Fibroblast of lung (primary cell): Measurements from ENCODE around the gene WTAP. TPM values are rescaled to one million over a fixed set of nuclear protein-coding genes. Genes with fewer than 3 reads are reported as not detected.
A peak's percentile ranks its signal among the peaks of the same experiment; 100 is the strongest.

Experiments used
- DNase-seq, 2 donors: peaks; one replicate each; pipeline versions ENCODE4 v3.0.0 to v3.0.0-alpha.2; 2010; ENCODE audit warnings: low read depth in 2 of 2
- H2AFZ ChIP-seq: 2 replicates; pipeline ENCODE4 v1.5.1; 2012; ENCODE audit warnings: low read length, control low read depth, inconsistent platforms
- H3K27ac ChIP-seq: 2 replicates; pipeline ENCODE4 v1.5.1; 2011; ENCODE audit warnings: low read length, control low read depth; ENCODE audit not compliant: insufficient read depth
- H3K27me3 ChIP-seq: 2 replicates; pipeline ENCODE4 v1.5.1; 2011; ENCODE audit warnings: mild to moderate bottlenecking, low read length; ENCODE audit not compliant: control insufficient read depth, insufficient read depth
- H3K36me3 ChIP-seq: 2 replicates; pipeline ENCODE4 v1.5.1; 2011; ENCODE audit warnings: low read length; ENCODE audit not compliant: control insufficient read depth, insufficient read depth
- H3K4me1 ChIP-seq: 2 replicates; pipeline ENCODE4 v1.5.1; 2011; ENCODE audit warnings: low read length; ENCODE audit not compliant: control insufficient read depth, insufficient read depth; ENCODE audit errors: extremely low read depth
- H3K4me2 ChIP-seq: 2 replicates; pipeline ENCODE4 v1.5.1; 2011; ENCODE audit warnings: low read length, control low read depth; ENCODE audit not compliant: insufficient read depth; ENCODE audit errors: extremely low read depth
- H3K4me3 ChIP-seq, 4 experiments: fragments of 200-600 bp in 1 of 4; sonication (generic) in 1 of 4; replicated peaks in 1 of 4; 2 replicates each; pipeline ENCODE4 v1.5.1; 2011 to 2016; ENCODE audit warnings: low read length in 4 of 4, low read depth in 3 of 4, mild to moderate bottlenecking in 3 of 4, control low read depth in 2 of 4, inconsistent platforms in 1 of 4, mixed read lengths in 1 of 4; ENCODE audit not compliant: insufficient read depth in 1 of 4; ENCODE audit errors: control extremely low read depth in 1 of 4
- H3K79me2 ChIP-seq: 2 replicates; pipeline ENCODE4 v1.5.1; 2012; ENCODE audit warnings: mild to moderate bottlenecking, low read length, inconsistent platforms; ENCODE audit not compliant: control insufficient read depth, insufficient read depth
- H3K9ac ChIP-seq: 2 replicates; pipeline ENCODE4 v1.5.1; 2011; ENCODE audit warnings: mild to moderate bottlenecking, low read length, control low read depth; ENCODE audit not compliant: insufficient read depth
- H3K9me3 ChIP-seq: 2 replicates; pipeline ENCODE4 v1.5.1; 2012; ENCODE audit warnings: low read depth, low read length; ENCODE audit not compliant: control insufficient read depth, insufficient read depth
- H4K20me1 ChIP-seq: 2 replicates; pipeline ENCODE4 v1.5.1; 2011; ENCODE audit warnings: low read length; ENCODE audit not compliant: control insufficient read depth, insufficient read depth; ENCODE audit errors: extremely low read depth
- CTCF ChIP-seq, 2 donors: IDR thresholded peaks in 1 of 2; conservative IDR thresholded peaks in 1 of 2; 1 replicate in 1 of 2; 2 replicates in 1 of 2; pipeline ENCODE4 v1.5.1; 2011 to 2012; ENCODE audit warnings: low read length in 2 of 2, control low read depth in 1 of 2, inconsistent platforms in 1 of 2, low read depth in 1 of 2, mild to moderate bottlenecking in 1 of 2
- EZH2 ChIP-seq: IDR thresholded peaks from 2 replicates; pipeline ENCODE4 v1.5.1; 2012; ENCODE audit warnings: low read length, control low read depth, mild to moderate bottlenecking; ENCODE audit errors: missing control alignments
- polyA plus RNA-seq, 2 donors: library from polyadenylated mRNA; depleted of rRNA in 1 of 2; stranded (reverse) in 1 of 2; unstranded in 1 of 2; fragments of >200 nt; gene quantifications; 2 replicates each; pipeline ENCODE4 v1.2.1, GENCODE V29; 2011 to 2012; ENCODE audit warnings: missing spikeins in 1 of 2
- total RNA-seq: library from RNA; depleted of rRNA; stranded (reverse); fragments of >200 nt; gene quantifications from 2 replicates; pipeline ENCODE4 v1.2.1, GENCODE V29; 2014

WTAP gene
- total and polyA plus RNA-seq, 2 donors (not counting 1 experiment from before 2014, with no cell fraction given): 52.7 to 124 TPM

- H3K36me3 ChIP-seq: no peaks in the 10 kb centered on the region
- H3K79me2 ChIP-seq: no peaks in the 10 kb centered on the region
Observed at GRCh38 chr6:159800141-159800865, 73.0 kb downstream of the WTAP start, which contains the start of gene PNLDC1. PNLDC1 (plus strand) TSS chr6:159800276; CDS start chr6:159800308, 32 bp downstream.

GRCh38 chr6:159801935-159802334, 74.6 kb downstream of the WTAP start:
- Histone ChIP-seq H4K20me1 (no peaks in the 10 kb centered on the region), H3K4me3 (no peak overlapping the region)
- no peak for TF ChIP-seq EZH2
- no peak for TF ChIP-seq CTCF (conservative IDR thresholded peaks at IDR 0.05 in 1 of 2, IDR thresholded peaks at IDR 0.05 in 1 of 2; ENCODE audit: low read depth in 1 of 2, low read length in 2 of 2)

More at GRCh38 chr6:159800141-159800865, 73.0 kb downstream of the WTAP start, which contains the start of gene PNLDC1:
- no peak within 1 kb of the TSS for H3K27ac ChIP-seq
- no peaks in the 10 kb centered on the region for H3K9me3 ChIP-seq
- no peak within 1 kb of the TSS for H2AFZ ChIP-seq
- H3K27me3 ChIP-seq: no peaks in the 10 kb centered on the region
- TF ChIP-seq CTCF (conservative IDR thresholded peaks at IDR 0.05 in 1 of 2, IDR thresholded peaks at IDR 0.05 in 1 of 2; ENCODE audit: low read depth in 1 of 2, low read length in 2 of 2): no peak
- TF ChIP-seq EZH2: no peak
- no peak within 1 kb of the TSS for H3K9ac ChIP-seq
- H4K20me1 ChIP-seq: no peaks in the 10 kb centered on the region
- H3K4me1 ChIP-seq: no peaks in the 10 kb centered on the region
- no peak for DNase-seq
- H3K4me2 ChIP-seq: no peak within 1 kb of the TSS
- no peak within 1 kb of the TSS for H3K4me3 ChIP-seq

GRCh38 chr6:159804504-159804903, 77.2 kb downstream of the WTAP start:
- H3K4me1 ChIP-seq: no peaks in the 10 kb centered on the region
- no peak overlapping the region for H3K4me3 ChIP-seq
- no peak overlapping the region for H3K27ac ChIP-seq
- no peaks in the 10 kb centered on the region for H4K20me1 ChIP-seq
- no peaks in the 10 kb centered on the region for H3K9me3 ChIP-seq
- no peaks in the 10 kb centered on the region for H3K79me2 ChIP-seq
- TF ChIP-seq CTCF (conservative IDR thresholded peaks at IDR 0.05 in 1 of 2, IDR thresholded peaks at IDR 0.05 in 1 of 2; ENCODE audit: low read depth in 1 of 2, low read length in 2 of 2) (no peak), EZH2 (no peak)
- no peak overlapping the region for H3K4me2 ChIP-seq
- H3K9ac ChIP-seq: no peak overlapping the region
- H2AFZ ChIP-seq: no peak overlapping the region
- H3K27me3 ChIP-seq: no peaks in the 10 kb centered on the region
- DNase-seq: no peak
- no peaks in the 10 kb centered on the region for H3K36me3 ChIP-seq

More at GRCh38 chr6:159801935-159802334, 74.6 kb downstream of the WTAP start:
- Histone ChIP-seq H3K9me3 (no peaks in the 10 kb centered on the region), H3K36me3 (no peaks in the 10 kb centered on the region), H3K9ac (no peak overlapping the region), H3K4me2 (no peak overlapping the region), H3K27ac (no peak overlapping the region), H2AFZ (no peak overlapping the region), H3K27me3 (no peaks in the 10 kb centered on the region), H3K4me1 (no peaks in the 10 kb centered on the region), H3K79me2 (no peaks in the 10 kb centered on the region)
- DNase-seq: peak in 1 of 2 donors; percentile 69
